ENCODE results near the gene PCDHB9. TPM values are rescaled to one million over a fixed set of nuclear protein-coding genes. Genes with fewer than 3 reads are reported as not detected.
"Not testable (repeated sequence)": the region's sequence is repeated elsewhere in the genome, so short reads cannot be mapped to it uniquely, and the experiment has no call there.

Gene PCDHB9
- total and polyA plus RNA-seq, 2 of the 4 experiments (the other 2 are of a cell fraction) = 0.10 to 0.18 TPM

DNA sequence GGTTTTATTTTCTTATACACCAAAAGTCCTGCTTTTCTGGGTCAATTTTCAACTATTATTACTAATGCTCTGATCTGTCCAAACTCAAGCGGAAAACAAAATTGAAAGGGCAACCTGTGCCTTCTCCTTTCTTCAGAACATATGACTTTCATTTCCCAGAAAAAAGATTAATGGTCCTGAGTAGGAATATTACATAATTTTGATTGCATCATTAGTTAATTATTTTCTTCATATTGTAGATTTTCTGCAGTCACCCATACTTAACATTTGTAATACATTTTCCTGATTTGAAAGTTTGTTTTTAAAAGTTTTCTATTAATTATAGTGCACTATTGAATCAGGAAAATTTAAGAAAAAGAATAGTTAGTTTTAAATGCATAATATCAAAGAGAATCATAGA, 11.0 kb upstream of the PCDHB9 start:
- Histone ChIP-seq H3K9me3 (ENCODE audit: control insufficient read depth, insufficient read depth, low read length) (peaks cover 22% of the 10 kb centered on the region; the same call in 1 of the 2 replicates), H2BK20ac (ENCODE audit: low read depth, low read length) (no peak overlapping the region), H4K8ac (ENCODE audit: low read depth in 2 of 2, low read length in 2 of 2) (no peak overlapping the region), H3K9me1 (ENCODE audit: insufficient read depth, low read length) (no peaks in the 10 kb centered on the region), H2BK120ac (ENCODE audit: low read depth, low read length) (no peak overlapping the region), H2BK15ac (ENCODE audit: low read depth, low read length) (no peak overlapping the region), H3K23ac (ENCODE audit: low read depth, low read length) (no peak overlapping the region), H3K4me1 (ENCODE audit: control insufficient read depth, insufficient read depth, low read length) (no peaks in the 10 kb centered on the region), H2AK5ac (ENCODE audit: low read depth, low read length) (no peak overlapping the region), H3K18ac (ENCODE audit: low read depth, low read length) (no peak overlapping the region), H3K4ac (ENCODE audit: low read depth, low read length) (no peak overlapping the region), H4K20me1 (ENCODE audit: insufficient read depth, low read length) (no peaks in the 10 kb centered on the region), H3K9ac (ENCODE audit: low read depth, low read length) (no peak overlapping the region), H3K79me1 (ENCODE audit: low read depth in 1 of 2, low read length in 2 of 2) (no peaks in the 10 kb centered on the region), H3K56ac (ENCODE audit: extremely low read depth, insufficient read depth, low read length) (no peak overlapping the region), H3K36me3 (ENCODE audit: control insufficient read depth, insufficient read depth, low read length) (no peaks in the 10 kb centered on the region), H2BK5ac (ENCODE audit: low read depth, low read length, poor library complexity, severe bottlenecking) (no peak overlapping the region), H3K27me3 (ENCODE audit: control insufficient read depth, insufficient read depth, low read length) (no peaks in the 10 kb centered on the region), H3K27ac (ENCODE audit: insufficient read depth, low read length) (no peak overlapping the region), H3K4me2 (ENCODE audit: low read depth, low read length) (no peak overlapping the region), H2AFZ (replicated peaks; ENCODE audit: low read length, poor library complexity) (no peak overlapping the region), H3K4me3 (ENCODE audit: insufficient read depth, low read depth, low read length) (no peak overlapping the region), H3K14ac (replicated peaks; ENCODE audit: low read depth, low read length) (no peak overlapping the region), H4K5ac (ENCODE audit: low read depth, low read length) (no peak overlapping the region), H4K91ac (ENCODE audit: insufficient read depth, low read depth, low read length) (no peak overlapping the region), H2AK9ac (replicated peaks; ENCODE audit: low read depth, low read length, poor library complexity) (no peak overlapping the region)
- in situ Hi-C loops (cut with MboI; ENCODE audit: low sequenced_read_pairs) (no loop called here), dilution Hi-C loops (cut with HindIII; ENCODE audit: low sequenced_read_pairs, unreplicated experiment) (no loop called here), intact Hi-C loops (cut with micrococcal nuclease) (no loop called here)
- BruUV-seq (replicated peaks) = no TSS peak
- no peak for DNase-seq
- POLR2A ChIA-PET (ENCODE audit: unreplicated experiment) = no interaction called here
- WGBS, 2 experiments (ENCODE audit: extremely low coverage in 2 of 2, insufficient read length in 1 of 2) = no CpG with 5 or more reads among the region's 1 CpG
- TF ChIP-seq, protein P1, sequence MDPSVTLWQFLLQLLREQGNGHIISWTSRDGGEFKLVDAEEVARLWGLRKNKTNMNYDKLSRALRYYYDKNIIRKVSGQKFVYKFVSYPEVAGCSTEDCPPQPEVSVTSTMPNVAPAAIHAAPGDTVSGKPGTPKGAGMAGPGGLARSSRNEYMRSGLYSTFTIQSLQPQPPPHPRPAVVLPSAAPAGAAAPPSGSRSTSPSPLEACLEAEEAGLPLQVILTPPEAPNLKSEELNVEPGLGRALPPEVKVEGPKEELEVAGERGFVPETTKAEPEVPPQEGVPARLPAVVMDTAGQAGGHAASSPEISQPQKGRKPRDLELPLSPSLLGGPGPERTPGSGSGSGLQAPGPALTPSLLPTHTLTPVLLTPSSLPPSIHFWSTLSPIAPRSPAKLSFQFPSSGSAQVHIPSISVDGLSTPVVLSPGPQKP (IDR thresholded peaks at IDR 0.05; ENCODE audit: borderline replicate concordance, low read depth, low read length) = no peak
- no peak for TF ChIP-seq SMC3 (IDR thresholded peaks at IDR 0.05; ENCODE audit: low read depth, low read length)
- CTCF ChIA-PET = no interaction called here
- ATAC-seq (ENCODE audit: low read depth) = no peak

DNA sequence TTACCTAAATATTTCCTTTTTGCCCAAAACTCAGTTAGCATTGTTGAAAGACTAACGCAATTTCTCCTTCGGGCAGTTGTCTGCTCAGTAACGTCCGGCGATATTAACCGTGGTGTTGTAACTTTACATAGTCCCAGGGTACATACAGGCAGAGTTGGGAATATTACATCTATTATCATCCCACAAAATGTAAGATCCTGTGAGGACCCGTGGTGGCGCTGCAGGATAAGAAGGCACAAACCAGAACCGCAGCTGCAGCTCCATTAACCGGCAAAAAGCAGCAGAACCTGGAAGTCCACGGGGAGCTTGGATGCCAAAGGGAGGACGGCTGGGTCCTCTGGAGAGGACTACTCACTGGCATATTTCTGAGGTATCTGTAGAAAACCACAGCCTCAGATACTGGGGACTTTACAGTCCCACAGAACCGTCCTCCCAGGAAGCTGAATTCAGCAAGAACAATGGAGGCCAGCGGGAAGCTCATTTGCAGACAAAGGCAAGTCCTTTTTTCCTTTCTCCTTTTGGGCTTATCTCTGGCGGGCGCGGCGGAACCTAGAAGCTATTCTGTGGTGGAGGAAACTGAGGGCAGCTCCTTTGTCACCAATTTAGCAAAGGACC, 9.3 kb upstream of the PCDHB9 start, which contains the start of gene PCDHB8:
PCDHB8 (plus strand) TSS at position 214 of the 615 bp plus-strand sequence; CDS start at position 459, 245 bp downstream.
- H3K18ac ChIP-seq (ENCODE audit: low read depth, low read length); H2AFZ ChIP-seq (replicated peaks; ENCODE audit: low read length, poor library complexity); H3K14ac ChIP-seq (replicated peaks; ENCODE audit: low read depth, low read length); H4K8ac ChIP-seq (ENCODE audit: low read depth in 2 of 2, low read length in 2 of 2); H3K9ac ChIP-seq (ENCODE audit: low read depth, low read length); POLR2A ChIA-PET (ENCODE audit: unreplicated experiment); H3K4me2 ChIP-seq (ENCODE audit: low read depth, low read length); H2AK5ac ChIP-seq (ENCODE audit: low read depth, low read length); H4K5ac ChIP-seq (ENCODE audit: low read depth, low read length); H3K79me1 ChIP-seq (ENCODE audit: low read depth in 1 of 2, low read length in 2 of 2); H3K4me1 ChIP-seq (ENCODE audit: control insufficient read depth, insufficient read depth, low read length); H3K9me1 ChIP-seq (ENCODE audit: insufficient read depth, low read length); H4K20me1 ChIP-seq (ENCODE audit: insufficient read depth, low read length); dilution Hi-C loops (cut with HindIII; ENCODE audit: low sequenced_read_pairs, unreplicated experiment); H3K36me3 ChIP-seq (ENCODE audit: control insufficient read depth, insufficient read depth, low read length); in situ Hi-C loops (cut with MboI; ENCODE audit: low sequenced_read_pairs); H3K56ac ChIP-seq (ENCODE audit: extremely low read depth, insufficient read depth, low read length); H2BK15ac ChIP-seq (ENCODE audit: low read depth, low read length); H2BK120ac ChIP-seq (ENCODE audit: low read depth, low read length); intact Hi-C loops (cut with micrococcal nuclease); CTCF ChIA-PET; H3K27ac ChIP-seq (ENCODE audit: insufficient read depth, low read length); H4K91ac ChIP-seq (ENCODE audit: insufficient read depth, low read depth, low read length); H3K23ac ChIP-seq (ENCODE audit: low read depth, low read length); H2AK9ac ChIP-seq (replicated peaks; ENCODE audit: low read depth, low read length, poor library complexity); H2BK5ac ChIP-seq (ENCODE audit: low read depth, low read length, poor library complexity, severe bottlenecking); DNase-seq; BruUV-seq (replicated peaks); H2BK20ac ChIP-seq (ENCODE audit: low read depth, low read length); H3K4ac ChIP-seq (ENCODE audit: low read depth, low read length); H3K27me3 ChIP-seq (ENCODE audit: control insufficient read depth, insufficient read depth, low read length): not testable (repeated sequence)
- 0 out of 2 replicates have a peak within 1 kb of the TSS, but pooled peaks have one; percentile 26 for H3K4me3 ChIP-seq (ENCODE audit: insufficient read depth, low read depth, low read length)
- peaks cover 23% of the 10 kb centered on the region; the same call in 1 of the 2 replicates for H3K9me3 ChIP-seq (ENCODE audit: control insufficient read depth, insufficient read depth, low read length)
- WGBS, 2 experiments (ENCODE audit: extremely low coverage in 2 of 2, insufficient read length in 1 of 2) = no CpG with 5 or more reads among the region's 18 CpGs
- peak; percentile 14; the same call in 1 of the 2 replicates for ATAC-seq (ENCODE audit: low read depth)
